K562 (cell line): Measurements from ENCODE around the gene DNASE1L2. TPM values are rescaled to one million over a fixed set of nuclear protein-coding genes. Genes with fewer than 3 reads are reported as not detected.

Source experiments
- ARID1B ChIP-seq: fragments of 450-650 bp; IDR thresholded peaks from 2 replicates; pipeline ENCODE4 v1.6.1; 2016; ENCODE audit warnings: antibody characterized with exemption, mild to moderate bottlenecking, inconsistent platforms
- BCL6 ChIP-seq: fragments of 250-450 bp; sonication (Bioruptor Pico); IDR thresholded peaks from 2 replicates; pipeline ENCODE4 v1.4.0; 2020
- CBX8 ChIP-seq: fragments of 200-600 bp; sonication (generic); IDR thresholded peaks from 2 replicates; pipeline ENCODE4 v1.6.1; 2012; ENCODE audit warnings: borderline replicate concordance, mixed run types, low read depth, mild to moderate bottlenecking, moderate library complexity, mixed read lengths, low read length, control low read depth, inconsistent platforms; ENCODE audit not compliant: poor library complexity, severe bottlenecking; ENCODE audit errors: extremely low read depth
- CEBPZ ChIP-seq: fragments of 150-350 bp; IDR thresholded peaks from 2 replicates; pipeline ENCODE4 v1.6.1; 2014; ENCODE audit warnings: low read depth, mild to moderate bottlenecking, low read length, borderline replicate concordance
- E2F1 ChIP-seq: sonication (generic); formaldehyde crosslinking; IDR thresholded peaks from 2 replicates; pipeline ENCODE4 v1.8.1; 2023; ENCODE audit warnings: mild to moderate bottlenecking, missing genetic modification reagents, moderate library complexity
- ELK3 ChIP-seq: fragments of 450-650 bp; formaldehyde crosslinking; IDR thresholded peaks from 2 replicates; pipeline ENCODE4 v1.4.0; 2020; ENCODE audit warnings: mild to moderate bottlenecking
- EWSR1 ChIP-seq: fragments of 450-650 bp; IDR thresholded peaks from 2 replicates; pipeline ENCODE4 v1.6.1; 2018; ENCODE audit warnings: borderline replicate concordance, mild to moderate bottlenecking, low read depth, moderate library complexity; ENCODE audit not compliant: partially characterized antibody
- HDAC1 ChIP-seq, 2 experiments: fragments of 450-650 bp; IDR thresholded peaks; 2 replicates each; pipeline ENCODE4 v1.6.1; 2016 to 2017; ENCODE audit warnings: inconsistent platforms in 1 of 2, mild to moderate bottlenecking in 1 of 2, moderate library complexity in 1 of 2
- ILK ChIP-seq: fragments of 450-650 bp; IDR thresholded peaks from 2 replicates; pipeline ENCODE4 v1.6.1; 2016; ENCODE audit warnings: missing genetic modification characterization, low read depth, mild to moderate bottlenecking, missing compliant biosample characterization, moderate library complexity, borderline replicate concordance
- NR1H2 ChIP-seq: sonication (generic); formaldehyde crosslinking; IDR thresholded peaks from 2 replicates; pipeline ENCODE4 v1.4.0; 2020; ENCODE audit warnings: mild to moderate bottlenecking, missing genetic modification reagents
- PHF21A ChIP-seq: fragments of 450-650 bp; IDR thresholded peaks from 2 replicates; pipeline ENCODE4 v1.6.1; 2017; ENCODE audit warnings: low read depth, borderline replicate concordance
- RB1 ChIP-seq: fragments of 450-650 bp; IDR thresholded peaks from 2 replicates; pipeline ENCODE4 v1.6.1; 2017; ENCODE audit warnings: low read depth, mild to moderate bottlenecking
- RUNX1 ChIP-seq: sonication (generic); IDR thresholded peaks from 2 replicates; pipeline ENCODE4 v1.6.1; 2016; ENCODE audit warnings: antibody characterized with exemption, low read depth
- TSC22D4 ChIP-seq: fragments of 450-650 bp; IDR thresholded peaks from 2 replicates; pipeline ENCODE4 v1.6.1; 2016; ENCODE audit warnings: missing genetic modification characterization, missing biosample characterization, control low read depth
- ZBTB43 ChIP-seq: sonication (generic); formaldehyde crosslinking; IDR thresholded peaks from 2 replicates; pipeline ENCODE4 v1.8.0; 2023; ENCODE audit warnings: mild to moderate bottlenecking, missing genetic modification reagents
- ZNF197 ChIP-seq: fragments of 200-800 bp; sonication (Bioruptor generic); IDR thresholded peaks from 2 replicates; pipeline ENCODE4 v1.6.1; 2016; ENCODE audit warnings: low read depth, missing genetic modification characterization, missing compliant biosample characterization
- ZNF274 ChIP-seq: IDR thresholded peaks from 2 replicates; pipeline ENCODE4 v1.6.1; 2011; ENCODE audit warnings: low read depth, mild to moderate bottlenecking, low read length, moderate library complexity, borderline replicate concordance
- ZNF436 ChIP-seq: fragments of 250-450, 450-650 bp; sonication (Bioruptor Pico); formaldehyde crosslinking; IDR thresholded peaks from 2 replicates; pipeline ENCODE4 v1.7.0; 2020; ENCODE audit warnings: mild to moderate bottlenecking
- ZNF507 ChIP-seq: conservative IDR thresholded peaks from 2 replicates; pipeline ENCODE4 v1.6.1; 2017; ENCODE audit warnings: missing genetic modification characterization, missing compliant biosample characterization
- ZNF583 ChIP-seq: fragments of 250-450 bp; sonication (Bioruptor Pico); IDR thresholded peaks from 2 replicates; pipeline ENCODE4 v1.4.0; 2020
- ZNF785 ChIP-seq: fragments of 250-450 bp; sonication (Bioruptor Pico); IDR thresholded peaks from 2 replicates; pipeline ENCODE4 v1.4.0; 2020; ENCODE audit warnings: mild to moderate bottlenecking
- polyA plus RNA-seq, 8 experiments: library from polyadenylated mRNA; depleted of rRNA in 4 of 8; stranded (reverse) in 5 of 8; unstranded in 3 of 8; fragments of >200 nt; fragmentation: Nextera tagmentation in 2 of 8; fragmentation: Illumina TruSeq in 1 of 8; extraction: Ambion mirVana in 2 of 8; extraction: Trizol in 1 of 8; gene quantifications; 2 replicates each; pipeline versions ENCODE4 v1.2.1 to v1.2.3, GENCODE V29; 2011 to 2014; ENCODE audit warnings: inconsistent platforms in 1 of 8, missing spikeins in 1 of 8
- total RNA-seq, 7 experiments: library from RNA; depleted of rRNA in 6 of 7; stranded (reverse); fragments of >200 nt in 6 of 7; fragmentation: Illumina TruSeq in 2 of 7; extraction: Trizol in 2 of 7; gene quantifications; 2 replicates each; pipeline versions ENCODE4 v1.2.1 to v1.2.3, GENCODE V29; 2011 to 2021; ENCODE audit warnings: low replicate concordance in 1 of 7

The DNASE1L2 gene
- total and polyA plus RNA-seq, 9 of the 15 experiments (the other 6 are each of a cell fraction or from before 2014, with no cell fraction given): 0.08 to 2.7 (median 1.7) TPM; not detected in 1

- peak; percentile 25; the same call in 1 of the 2 replicates for TF ChIP-seq ZBTB43 (CRISPR knock-in tag)
- TF ChIP-seq RB1: peak; percentile 99
- peak in 1 of 2 experiments; percentile 95; a peak in 2 of 4 replicates for TF ChIP-seq HDAC1 (IDR thresholded peaks at IDR 0.05)
- TF ChIP-seq ELK3 (CRISPR knock-in tag): no peak
- TF ChIP-seq ZNF197 (CRISPR knock-in tag): no peak
- TF ChIP-seq ZNF507 (tag): no peak
- no peak for TF ChIP-seq ZNF274
- 0 out of 2 replicates have a peak, but pooled peaks have one; percentile 6 for TF ChIP-seq ZNF583 (CRISPR knock-in tag)
- TF ChIP-seq RUNX1: no peak
- no peak for TF ChIP-seq TSC22D4 (tag)
- no peak for TF ChIP-seq ZNF785 (CRISPR knock-in tag)
- no peak for TF ChIP-seq PHF21A
- TF ChIP-seq BCL6 (CRISPR knock-in tag): no peak
- no peak for TF ChIP-seq ZNF436 (CRISPR knock-in tag)
- TF ChIP-seq ARID1B: peak; percentile 41
- no peak for TF ChIP-seq CBX8
- TF ChIP-seq ILK: no peak
- no peak for TF ChIP-seq EWSR1
- no peak for TF ChIP-seq CEBPZ
- peak; percentile 94; the same call in 1 of the 2 replicates for TF ChIP-seq NR1H2 (CRISPR knock-in tag)
- TF ChIP-seq E2F1: peak; percentile 98
Measured at GRCh38 chr16:2267913-2268666, 31.8 kb downstream of the DNASE1L2 start, which contains the start of gene RNPS1 (continued).
